K562 (cell line): ENCODE measurements around the gene KXD1. TPM values are rescaled to one million over a fixed set of nuclear protein-coding genes. Genes with fewer than 3 reads are reported as not detected.

ENCODE experiments used
- CBX3 ChIP-seq, 2 experiments: IDR thresholded peaks; 1 replicate in 1 of 2; 2 replicates in 1 of 2; pipeline ENCODE4 v1.6.1; 2012; ENCODE audit warnings: inconsistent platforms in 2 of 2, low read length in 2 of 2, borderline replicate concordance in 1 of 2, control low read depth in 1 of 2
- CEBPB ChIP-seq: fragments of 450-650 bp; IDR thresholded peaks from 2 replicates; pipeline ENCODE4 v1.6.1; 2016; ENCODE audit warnings: missing genetic modification characterization, missing compliant biosample characterization
- CHD4 ChIP-seq: fragments of 200-600 bp; sonication (generic); IDR thresholded peaks from 3 replicates; pipeline ENCODE4 v1.6.1; 2012; ENCODE audit warnings: low read depth, mild to moderate bottlenecking, mixed read lengths, low read length, inconsistent platforms; ENCODE audit not compliant: insufficient read depth, insufficient replicate concordance, poor library complexity, severe bottlenecking
- CXXC5 ChIP-seq: fragments of 250-450 bp; sonication (Bioruptor Pico); IDR thresholded peaks from 2 replicates; pipeline ENCODE4 v1.8.0; 2022; ENCODE audit warnings: inconsistent platforms, mild to moderate bottlenecking, moderate library complexity
- ESRRA ChIP-seq: fragments of 450-650 bp; IDR thresholded peaks from 2 replicates; pipeline ENCODE4 v1.6.1; 2014; ENCODE audit warnings: low read depth, mild to moderate bottlenecking, moderate library complexity, borderline replicate concordance
- IRF1 ChIP-seq: sonication (generic); formaldehyde crosslinking; IDR thresholded peaks from 2 replicates; pipeline ENCODE4 v1.8.0; 2022; ENCODE audit warnings: missing genetic modification reagents, mild to moderate bottlenecking, borderline replicate concordance
- KAT2B ChIP-seq: IDR thresholded peaks from one replicate; pipeline ENCODE4 v1.6.1; 2012; ENCODE audit warnings: low read depth, mild to moderate bottlenecking, control low read depth, inconsistent platforms, low read length, moderate library complexity
- KLF6 ChIP-seq: fragments of 250-450 bp; sonication (Bioruptor Pico); IDR thresholded peaks from 2 replicates; pipeline ENCODE4 v1.4.0; 2020; ENCODE audit warnings: mild to moderate bottlenecking, moderate library complexity, borderline replicate concordance
- LCOR ChIP-seq: sonication (generic); formaldehyde crosslinking; IDR thresholded peaks from 2 replicates; pipeline ENCODE4 v1.8.0; 2022; ENCODE audit warnings: mild to moderate bottlenecking, missing genetic modification reagents
- NCOA6 ChIP-seq: fragments of 450-650 bp; IDR thresholded peaks from 2 replicates; pipeline ENCODE4 v1.6.1; 2017; ENCODE audit warnings: mild to moderate bottlenecking
- NFIC ChIP-seq: fragments of 450-650 bp; IDR thresholded peaks from 2 replicates; pipeline ENCODE4 v1.6.1; 2017; ENCODE audit warnings: mild to moderate bottlenecking, inconsistent platforms
- PML ChIP-seq: IDR thresholded peaks from 2 replicates; pipeline ENCODE4 v1.6.1; 2012; ENCODE audit warnings: low read length, inconsistent platforms
- PTTG1 ChIP-seq: fragments of 450-650 bp; IDR thresholded peaks from 2 replicates; pipeline ENCODE4 v1.6.1; 2016; ENCODE audit warnings: low read depth, mild to moderate bottlenecking, missing genetic modification characterization, missing compliant biosample characterization
- RBM17 ChIP-seq: fragments of 200-400 bp; formaldehyde crosslinking; IDR thresholded peaks from 2 replicates; pipeline ENCODE4 v1.6.1; 2017; ENCODE audit warnings: low read depth, mild to moderate bottlenecking, low read length, borderline replicate concordance
- SAP30 ChIP-seq: fragments of 200-600 bp; sonication (generic); IDR thresholded peaks from 2 replicates; pipeline ENCODE4 v1.6.1; 2012; ENCODE audit warnings: borderline replicate concordance, low read depth, mild to moderate bottlenecking, moderate library complexity, low read length, control low read depth, inconsistent platforms; ENCODE audit not compliant: insufficient read depth, poor library complexity, severe bottlenecking
- SRF ChIP-seq, 2 experiments: fragments of 250-450, 450-650 bp in 1 of 2; sonication (Bioruptor Pico) in 1 of 2; sonication (generic) in 1 of 2; formaldehyde crosslinking; IDR thresholded peaks; 2 replicates each; pipeline versions ENCODE4 v1.5.0 to v1.5.1; 2020 to 2022; ENCODE audit warnings: mild to moderate bottlenecking in 1 of 2, missing genetic modification reagents in 1 of 2
- SUPT5H ChIP-seq: fragments of 450-650 bp; IDR thresholded peaks from 2 replicates; pipeline ENCODE4 v1.6.1; 2016
- UBTF ChIP-seq, 2 experiments: IDR thresholded peaks; 2 replicates each; pipeline ENCODE4 v1.6.1; 2012; ENCODE audit warnings: improper control_type of control experiment in 2 of 2, low read depth in 2 of 2, low read length in 2 of 2, borderline replicate concordance in 1 of 2
- ZBTB12 ChIP-seq: fragments of 250-450 bp; sonication (Bioruptor Pico); IDR thresholded peaks from 2 replicates; pipeline ENCODE4 v1.4.0; 2020
- ZNF133 ChIP-seq: fragments of 250-450 bp; sonication (Bioruptor Pico); IDR thresholded peaks from 2 replicates; pipeline ENCODE4 v1.4.0; 2020; ENCODE audit warnings: mild to moderate bottlenecking
- ZNF780A ChIP-seq: fragments of 250-450 bp; sonication (Bioruptor Pico); IDR thresholded peaks from 2 replicates; pipeline ENCODE4 v1.5.0; 2021; ENCODE audit warnings: mild to moderate bottlenecking
- polyA plus RNA-seq, 8 experiments: library from polyadenylated mRNA; depleted of rRNA in 4 of 8; stranded (reverse) in 5 of 8; unstranded in 3 of 8; fragments of >200 nt; fragmentation: Nextera tagmentation in 2 of 8; fragmentation: Illumina TruSeq in 1 of 8; extraction: Ambion mirVana in 2 of 8; extraction: Trizol in 1 of 8; gene quantifications; 2 replicates each; pipeline versions ENCODE4 v1.2.1 to v1.2.3, GENCODE V29; 2011 to 2014; ENCODE audit warnings: inconsistent platforms in 1 of 8, missing spikeins in 1 of 8
- total RNA-seq, 7 experiments: library from RNA; depleted of rRNA in 6 of 7; stranded (reverse); fragments of >200 nt in 6 of 7; fragmentation: Illumina TruSeq in 2 of 7; extraction: Trizol in 2 of 7; gene quantifications; 2 replicates each; pipeline versions ENCODE4 v1.2.1 to v1.2.3, GENCODE V29; 2011 to 2021; ENCODE audit warnings: low replicate concordance in 1 of 7
- TF ChIP-seq, protein P1 (sequence below): fragments of 450-650 bp; IDR thresholded peaks from 2 replicates; pipeline ENCODE4 v1.6.1; 2016

KXD1 gene
- total and polyA plus RNA-seq, 9 of the 15 experiments (the other 6 are each of a cell fraction or from before 2014, with no cell fraction given): 21.9 to 210 (median 118) TPM

- TF ChIP-seq SRF (CRISPR knock-in tag; IDR thresholded peaks at IDR 0.05) (peak in 1 of 2 experiments; percentile 84; a peak in 2 of 4 replicates), CEBPB (tag) (no peak), SUPT5H (peak; percentile 53; the same call in 1 of the 2 replicates), ZNF133 (CRISPR knock-in tag) (no peak), SAP30 (no peak), NCOA6 (no peak), ZBTB12 (CRISPR knock-in tag) (peak; percentile 39; the same call in 1 of the 2 replicates), PTTG1 (tag) (no peak), RBM17 (no peak), KLF6 (CRISPR knock-in tag) (no peak), ESRRA (peak; percentile 70; the same call in 1 of the 2 replicates), CXXC5 (CRISPR knock-in tag) (peak; percentile 67), NFIC (no peak), ZNF780A (CRISPR knock-in tag) (no peak), KAT2B (no peak), UBTF (IDR thresholded peaks at IDR 0.05; ENCODE audit: borderline replicate concordance in 1 of 2, low read depth in 2 of 2, low read length in 2 of 2) (no peak), CHD4 (no peak), IRF1 (CRISPR knock-in tag) (no peak), LCOR (CRISPR knock-in tag) (0 out of 2 replicates have a peak, but pooled peaks have one; percentile 42), CBX3 (IDR thresholded peaks at IDR 0.05; ENCODE audit: borderline replicate concordance in 1 of 2, low read length in 2 of 2) (0 out of 3 replicates have a peak, but pooled peaks of 1 of the 2 experiments have one; percentile 39), PML (0 out of 2 replicates have a peak, but pooled peaks have one; percentile 1)
- TF ChIP-seq, protein P1, sequence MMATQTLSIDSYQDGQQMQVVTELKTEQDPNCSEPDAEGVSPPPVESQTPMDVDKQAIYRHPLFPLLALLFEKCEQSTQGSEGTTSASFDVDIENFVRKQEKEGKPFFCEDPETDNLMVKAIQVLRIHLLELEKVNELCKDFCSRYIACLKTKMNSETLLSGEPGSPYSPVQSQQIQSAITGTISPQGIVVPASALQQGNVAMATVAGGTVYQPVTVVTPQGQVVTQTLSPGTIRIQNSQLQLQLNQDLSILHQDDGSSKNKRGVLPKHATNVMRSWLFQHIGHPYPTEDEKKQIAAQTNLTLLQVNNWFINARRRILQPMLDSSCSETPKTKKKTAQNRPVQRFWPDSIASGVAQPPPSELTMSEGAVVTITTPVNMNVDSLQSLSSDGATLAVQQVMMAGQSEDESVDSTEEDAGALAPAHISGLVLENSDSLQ: peak; percentile 98
These were observed 35.4 kb upstream of the KXD1 start (continued) for GRCh38 chr19:18522124-18522861.
